HG02798 (cell line): Measurements from ENCODE around the gene CDK15.
"Not testable (repeated sequence)": the region's sequence is repeated elsewhere in the genome, so short reads cannot be mapped to it uniquely, and the experiment has no call there.

Experiments
- ATAC-seq: cut with Tn5 transposase; IDR thresholded peaks from one replicate; pipeline ENCODE4 v1.9.1; 2021; ENCODE audit warnings: mild to moderate bottlenecking; ENCODE audit not compliant: unreplicated experiment, poor library complexity

The CDK15 gene

GRCh38 chr2:201806442-201807170 lies at the start of gene CDK15:
TSS of gene CDK15 (plus strand) at chr2:201806537. CDS start at chr2:201806665, 128 bp downstream.
- ATAC-seq: no peak

GRCh38 chr2:201758234-201758633 lies 48.1 kb upstream of the CDK15 start:
- ATAC-seq: no peak

- no peak for ATAC-seq
Observed at GRCh38 chr2:201758873-201759272, 47.5 kb upstream of the CDK15 start.

- peak; percentile 50 for ATAC-seq
Observed at GRCh38 chr2:201759567-201759966, 46.8 kb upstream of the CDK15 start.

- no peak for ATAC-seq
Observed at GRCh38 chr2:201761101-201761500, 45.2 kb upstream of the CDK15 start.

- not testable (repeated sequence) for ATAC-seq
Observed at GRCh38 chr2:201764469-201764868, 41.9 kb upstream of the CDK15 start.

- ATAC-seq: no peak
Observed at GRCh38 chr2:201765799-201766198, 40.5 kb upstream of the CDK15 start.

GRCh38 chr2:201768918-201769317 lies 37.4 kb upstream of the CDK15 start:
- no peak for ATAC-seq

- ATAC-seq: no peak
Observed at GRCh38 chr2:201769666-201770373, 36.5 kb upstream of the CDK15 start.

- ATAC-seq: no peak
Observed at GRCh38 chr2:201773990-201774389, 32.3 kb upstream of the CDK15 start.

- ATAC-seq: no peak
Observed at GRCh38 chr2:201774546-201774945, 31.8 kb upstream of the CDK15 start.

GRCh38 chr2:201775326-201775725 lies 31.0 kb upstream of the CDK15 start:
- no peak for ATAC-seq

- ATAC-seq: no peak
Observed at GRCh38 chr2:201777043-201777442, 29.3 kb upstream of the CDK15 start.

- no peak for ATAC-seq
Observed at GRCh38 chr2:201777869-201778268, 28.5 kb upstream of the CDK15 start.

GRCh38 chr2:201779901-201780673 lies 26.2 kb upstream of the CDK15 start:
- peak; percentile 1 for ATAC-seq

GRCh38 chr2:201780674-201781493 lies 25.5 kb upstream of the CDK15 start, which contains the start of gene ALS2:
TSS of gene ALS2 (minus strand) at chr2:201780933. CDS start at chr2:201768885, 12,048 bp downstream.
- peak; percentile 98 for ATAC-seq

- no peak for ATAC-seq
Observed at GRCh38 chr2:201781557-201782051, 24.7 kb upstream of the CDK15 start.

- no peak for ATAC-seq
Observed at GRCh38 chr2:201784563-201784962, 21.8 kb upstream of the CDK15 start.

- no peak for ATAC-seq
Observed at GRCh38 chr2:201785135-201785534, 21.2 kb upstream of the CDK15 start.

- ATAC-seq: no peak
Observed at GRCh38 chr2:201786471-201786870, 19.9 kb upstream of the CDK15 start.
